SK-N-MC (cell line): ENCODE data around the gene AGBL1.
"Not testable (repeated sequence)": the region's sequence is repeated elsewhere in the genome, so short reads cannot be mapped to it uniquely, and the experiment has no call there.

Source experiments
- DNase-seq: peaks from one replicate; pipeline ENCODE4 v3.0.0-alpha.2; 2011; ENCODE audit warnings: low read depth, low spot score
- H3K27ac ChIP-seq: fragments of 200-600 bp; sonication (generic); 2 replicates; pipeline ENCODE4 v1.5.1; 2016; ENCODE audit warnings: mixed run types
- H3K36me3 ChIP-seq: fragments of 200-600 bp; sonication (generic); 2 replicates; pipeline ENCODE4 v1.6.1; 2017; ENCODE audit warnings: antibody characterized with exemption, low read length, mixed read lengths; ENCODE audit not compliant: insufficient read depth
- H3K4me3 ChIP-seq: fragments of 200-600 bp; sonication (generic); 2 replicates; pipeline ENCODE4 v1.5.1; 2016
- H3K9ac ChIP-seq: fragments of 200-600 bp; sonication (generic); 2 replicates; pipeline ENCODE4 v1.8.0; 2017; ENCODE audit warnings: mixed run types, mixed read lengths; ENCODE audit not compliant: insufficient read length
- H3K9me3 ChIP-seq: fragments of 200-600 bp; sonication (generic); 2 replicates; pipeline ENCODE4 v1.6.1; 2017; ENCODE audit warnings: low read depth, mild to moderate bottlenecking, antibody characterized with exemption, low read length, moderate library complexity, mixed read lengths
- EZH2 ChIP-seq: fragments of 200-600 bp; sonication (generic); IDR thresholded peaks from one replicate; pipeline ENCODE4 v1.6.1; 2017; ENCODE audit warnings: antibody characterized with exemption
- FOXP2 ChIP-seq: optimal IDR thresholded peaks from 2 replicates; pipeline ENCODE3; 2011; ENCODE audit warnings: mild to moderate bottlenecking, moderate library complexity; ENCODE audit not compliant: insufficient read depth; ENCODE audit errors: extremely low read length, control extremely low read depth
- POLR2AphosphoS5 ChIP-seq: IDR thresholded peaks from 2 replicates; pipeline ENCODE4 v1.6.1; 2012; ENCODE audit warnings: mild to moderate bottlenecking, low read depth, low read length, borderline replicate concordance

Gene AGBL1

GRCh38 chr15:86411916-86412315 lies 332.2 kb downstream of the AGBL1 start:
- no peak for TF ChIP-seq EZH2
- TF ChIP-seq FOXP2, result no peak
- TF ChIP-seq POLR2AphosphoS5, result no peak
- Histone ChIP-seq H3K9me3 (no peaks in the 10 kb centered on the region), H3K27ac (no peak overlapping the region), H3K9ac (no peak overlapping the region), H3K4me3 (no peak overlapping the region), H3K36me3 (no peaks in the 10 kb centered on the region)
- DNase-seq, result no peak

GRCh38 chr15:86413191-86413590 lies 333.5 kb downstream of the AGBL1 start:
- TF ChIP-seq EZH2 (no peak), FOXP2 (no peak), POLR2AphosphoS5 (no peak)
- Histone ChIP-seq H3K27ac (no peak overlapping the region), H3K4me3 (no peak overlapping the region), H3K9ac (no peak overlapping the region), H3K9me3 (no peaks in the 10 kb centered on the region), H3K36me3 (no peaks in the 10 kb centered on the region)
- DNase-seq, result no peak

- Histone ChIP-seq H3K4me3 (no peak overlapping the region), H3K9ac (no peak overlapping the region), H3K36me3 (no peaks in the 10 kb centered on the region), H3K27ac (no peak overlapping the region), H3K9me3 (no peaks in the 10 kb centered on the region)
- TF ChIP-seq FOXP2, result no peak
- no peak for TF ChIP-seq POLR2AphosphoS5
- no peak for TF ChIP-seq EZH2
- DNase-seq, result no peak
These were observed 346.1 kb downstream of the AGBL1 start for GRCh38 chr15:86425746-86426145.

GRCh38 chr15:86432861-86433260 lies 353.2 kb downstream of the AGBL1 start:
- H3K27ac ChIP-seq, result no peak overlapping the region
- DNase-seq, result no peak
- H3K36me3 ChIP-seq, result no peaks in the 10 kb centered on the region
- no peaks in the 10 kb centered on the region for H3K9me3 ChIP-seq
- H3K4me3 ChIP-seq, result no peak overlapping the region
- TF ChIP-seq EZH2 (no peak), POLR2AphosphoS5 (no peak), FOXP2 (no peak)
- H3K9ac ChIP-seq, result no peak overlapping the region

GRCh38 chr15:86433983-86434382 lies 354.3 kb downstream of the AGBL1 start:
- Histone ChIP-seq H3K27ac (no peak overlapping the region), H3K36me3 (no peaks in the 10 kb centered on the region), H3K9me3 (no peaks in the 10 kb centered on the region), H3K9ac (no peak overlapping the region), H3K4me3 (no peak overlapping the region)
- DNase-seq, result no peak
- TF ChIP-seq FOXP2, result no peak
- TF ChIP-seq POLR2AphosphoS5, result no peak
- TF ChIP-seq EZH2, result no peak

GRCh38 chr15:86439614-86440013 lies 359.9 kb downstream of the AGBL1 start:
- Histone ChIP-seq H3K4me3 (no peak overlapping the region), H3K9ac (no peak overlapping the region), H3K9me3 (no peaks in the 10 kb centered on the region), H3K36me3 (no peaks in the 10 kb centered on the region), H3K27ac (no peak overlapping the region)
- no peak for DNase-seq
- TF ChIP-seq FOXP2, result no peak
- TF ChIP-seq EZH2, result no peak
- TF ChIP-seq POLR2AphosphoS5, result no peak

GRCh38 chr15:86444527-86444926 lies 364.9 kb downstream of the AGBL1 start:
- Histone ChIP-seq H3K9me3 (no peaks in the 10 kb centered on the region), H3K27ac (no peak overlapping the region), H3K36me3 (no peaks in the 10 kb centered on the region), H3K9ac (no peak overlapping the region), H3K4me3 (no peak overlapping the region)
- DNase-seq, result no peak
- no peak for TF ChIP-seq FOXP2
- TF ChIP-seq EZH2, result no peak
- TF ChIP-seq POLR2AphosphoS5, result no peak

GRCh38 chr15:86445579-86446252 lies 366.0 kb downstream of the AGBL1 start:
- no peaks in the 10 kb centered on the region for H3K36me3 ChIP-seq
- H3K27ac ChIP-seq, result no peak overlapping the region
- no peak for TF ChIP-seq FOXP2
- TF ChIP-seq EZH2, result no peak
- no peak for TF ChIP-seq POLR2AphosphoS5
- no peaks in the 10 kb centered on the region for H3K9me3 ChIP-seq
- DNase-seq, result no peak
- no peak overlapping the region for H3K9ac ChIP-seq
- H3K4me3 ChIP-seq, result no peak overlapping the region

GRCh38 chr15:86446253-86446640 lies 366.6 kb downstream of the AGBL1 start:
- no peak for DNase-seq
- Histone ChIP-seq H3K9me3 (no peaks in the 10 kb centered on the region), H3K9ac (no peak overlapping the region), H3K4me3 (no peak overlapping the region), H3K36me3 (no peaks in the 10 kb centered on the region), H3K27ac (no peak overlapping the region)
- TF ChIP-seq POLR2AphosphoS5 (no peak), EZH2 (no peak), FOXP2 (no peak)

GRCh38 chr15:86465470-86466039 lies 385.9 kb downstream of the AGBL1 start:
- not testable (repeated sequence) for DNase-seq, H3K9me3 ChIP-seq, H3K36me3 ChIP-seq, H3K27ac ChIP-seq, H3K4me3 ChIP-seq, H3K9ac ChIP-seq
